CD14-positive monocyte (primary cell): Measurements from ENCODE around the gene MYPN. TPM values are rescaled to one million over a fixed set of nuclear protein-coding genes. Genes with fewer than 3 reads are reported as not detected.

Experiments
- DNase-seq, 3 donors: peaks; one replicate each; pipeline ENCODE4 v3.0.0-alpha.2; 2011 to 2022
- H2AFZ ChIP-seq: 2 replicates; pipeline ENCODE4 v1.6.0; 2012; ENCODE audit warnings: mild to moderate bottlenecking, low read depth, low read length, inconsistent platforms; ENCODE audit not compliant: insufficient read depth, poor library complexity, severe bottlenecking
- H3K27ac ChIP-seq, 2 donors: 1 replicate in 1 of 2; 2 replicates in 1 of 2; pipeline ENCODE4 v1.5.1; 2012 to 2013; ENCODE audit warnings: low read length in 2 of 2, control low read depth in 1 of 2, inconsistent platforms in 1 of 2, low read depth in 1 of 2, mild to moderate bottlenecking in 1 of 2
- H3K27me3 ChIP-seq, 2 donors: one replicate each; pipeline versions ENCODE4 v1.6.0 to v1.6.1; 2011 to 2013; ENCODE audit warnings: low read length in 2 of 2; ENCODE audit not compliant: control insufficient read depth in 2 of 2, insufficient read depth in 2 of 2
- H3K36me3 ChIP-seq, 2 donors: replicated peaks in 1 of 2; 1 replicate in 1 of 2; 2 replicates in 1 of 2; pipeline versions ENCODE4 v1.5.1 to v1.6.1; 2012 to 2013; ENCODE audit warnings: low read length in 2 of 2, control low read depth in 1 of 2, inconsistent platforms in 1 of 2, mild to moderate bottlenecking in 1 of 2; ENCODE audit not compliant: insufficient read depth in 2 of 2, control insufficient read depth in 1 of 2
- H3K4me1 ChIP-seq, 2 donors: 1 replicate in 1 of 2; 2 replicates in 1 of 2; pipeline versions ENCODE4 v1.5.1 to v1.6.1; 2012 to 2013; ENCODE audit warnings: low read length in 2 of 2, control low read depth in 1 of 2, inconsistent platforms in 1 of 2, mild to moderate bottlenecking in 1 of 2, moderate library complexity in 1 of 2; ENCODE audit not compliant: insufficient read depth in 2 of 2, control insufficient read depth in 1 of 2
- H3K4me2 ChIP-seq: replicated peaks from 2 replicates; pipeline ENCODE3; 2012; ENCODE audit warnings: low read length, moderate library complexity, mild to moderate bottlenecking; ENCODE audit not compliant: poor library complexity, severe bottlenecking; ENCODE audit errors: extremely low read depth
- H3K4me3 ChIP-seq, 3 experiments: fragments of 200-600 bp in 1 of 3; sonication (generic) in 1 of 3; replicated peaks in 1 of 3; 1 replicate in 2 of 3; 2 replicates in 1 of 3; pipeline ENCODE4 v1.5.1; 2011 to 2013; ENCODE audit warnings: low read length in 3 of 3, mild to moderate bottlenecking in 3 of 3, control low read depth in 2 of 3, low read depth in 2 of 3, inconsistent platforms in 1 of 3, moderate library complexity in 1 of 3
- H3K79me2 ChIP-seq: 2 replicates; pipeline ENCODE4 v1.6.0; 2012; ENCODE audit warnings: mild to moderate bottlenecking, control low read depth, inconsistent platforms, low read length, moderate library complexity; ENCODE audit not compliant: insufficient read depth
- H3K9ac ChIP-seq: 2 replicates; pipeline ENCODE4 v1.6.0; 2017; ENCODE audit warnings: low read length, mild to moderate bottlenecking; ENCODE audit not compliant: insufficient read depth, poor library complexity, severe bottlenecking
- H3K9me3 ChIP-seq, 2 donors: replicated peaks in 1 of 2; 1 replicate in 1 of 2; 2 replicates in 1 of 2; pipeline versions ENCODE4 v1.5.1 to v1.6.1; 2012 to 2013; ENCODE audit warnings: low read length in 2 of 2, control low read depth in 1 of 2; ENCODE audit not compliant: control insufficient read depth in 1 of 2, insufficient read depth in 1 of 2
- H4K20me1 ChIP-seq: 2 replicates; pipeline ENCODE4 v1.6.0; 2012; ENCODE audit warnings: mild to moderate bottlenecking, low read length, control low read depth, moderate library complexity; ENCODE audit not compliant: insufficient read depth
- H3K27ac Mint-ChIP-seq, 7 donors: one replicate each; pipeline ENCODE4 v1.8.0; 2020; ENCODE audit warnings: mild to moderate bottlenecking in 7 of 7, mixed read lengths in 7 of 7, moderate library complexity in 6 of 7, inconsistent platforms in 2 of 7
- H3K27me3 Mint-ChIP-seq, 3 donors: one replicate each; pipeline ENCODE4 v1.8.0; 2021 to 2022; ENCODE audit warnings: low read depth in 3 of 3, mild to moderate bottlenecking in 3 of 3, mixed read lengths in 3 of 3, moderate library complexity in 3 of 3, inconsistent platforms in 1 of 3
- H3K36me3 Mint-ChIP-seq, 2 donors: one replicate each; pipeline ENCODE4 v1.8.0; 2020; ENCODE audit warnings: mixed read lengths in 2 of 2, inconsistent platforms in 1 of 2, mild to moderate bottlenecking in 1 of 2
- H3K4me1 Mint-ChIP-seq: one replicate; pipeline ENCODE4 v1.8.0; 2020; ENCODE audit warnings: mild to moderate bottlenecking, mixed read lengths
- H3K4me3 Mint-ChIP-seq, 2 donors: one replicate each; pipeline ENCODE4 v1.8.0; 2020; ENCODE audit warnings: mild to moderate bottlenecking in 2 of 2, mixed read lengths in 2 of 2, moderate library complexity in 1 of 2
- H3K9me3 Mint-ChIP-seq, 7 donors: one replicate each; pipeline ENCODE4 v1.8.0; 2020 to 2022; ENCODE audit warnings: mixed read lengths in 7 of 7, mild to moderate bottlenecking in 6 of 7, moderate library complexity in 6 of 7, inconsistent platforms in 2 of 7
- WGBS: methylation state at CpG from one replicate; pipeline ENCODE4 v1.1.5; 2013; ENCODE audit warnings: missing lambda C conversion rate; ENCODE audit not compliant: insufficient coverage; 5-methylcytosine and 5-hydroxymethylcytosine counted together
- intact Hi-C, 2 donors: fragments of 100-400 bp; cut with micrococcal nuclease; formaldehyde crosslinking; loops; one replicate each; pipeline versions ENCODE4 v1.15.0 to v1.15.1; 2023
- polyA plus RNA-seq, 3 donors: library from polyadenylated mRNA; depleted of rRNA in 1 of 3; unstranded in 2 of 3; stranded (reverse) in 1 of 3; fragments of 300-500 nt in 2 of 3; fragments of >200 nt in 1 of 3; fragmentation: Illumina TruSeq in 2 of 3; gene quantifications; 1 replicate in 2 of 3; 2 replicates in 1 of 3; pipeline ENCODE4 v1.2.3, GENCODE V29; 2012 to 2021
- TF ChIP-seq, protein P1 (sequence below): fragments of 200-600 bp; IDR thresholded peaks from one replicate; pipeline ENCODE4 v1.8.0; 2022; ENCODE audit warnings: antibody characterized with exemption, mild to moderate bottlenecking

MYPN gene
- polyA plus RNA-seq, 3 donors, result not detected

DNA sequence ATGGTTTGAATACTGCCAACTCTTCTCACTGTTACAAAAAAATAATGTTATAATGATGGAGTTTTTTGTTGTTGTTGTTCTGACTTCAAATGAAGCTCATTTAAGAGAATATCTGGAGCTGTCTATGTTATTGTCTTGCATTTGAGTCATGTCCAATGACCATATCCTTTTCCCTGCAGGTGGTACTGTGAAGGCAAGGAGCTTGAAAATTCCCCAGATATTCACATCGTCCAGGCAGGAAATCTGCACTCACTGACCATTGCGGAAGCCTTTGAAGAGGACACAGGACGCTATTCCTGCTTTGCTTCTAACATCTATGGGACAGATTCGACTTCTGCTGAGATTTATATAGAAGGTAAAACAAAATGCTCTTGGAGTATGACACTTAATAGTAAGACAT lies 33.5 kb downstream of the MYPN start:
- H4K20me1 ChIP-seq, result no peaks in the 10 kb centered on the region
- Mint-ChIP-seq H3K9me3 (no peaks in the 10 kb centered on the region), H3K4me1 (no peaks in the 10 kb centered on the region), H3K27me3 (peaks cover 0 to 7% (median 2%) of the 10 kb centered on the region in 3 donors), H3K4me3 (no peak overlapping the region), H3K36me3 (no peaks in the 10 kb centered on the region), H3K27ac (no peak overlapping the region)
- H3K4me3 ChIP-seq, result no peak overlapping the region
- H3K4me2 ChIP-seq, result no peak overlapping the region
- no peak overlapping the region for H2AFZ ChIP-seq
- no peak overlapping the region for H3K9ac ChIP-seq
- H3K9me3 ChIP-seq, result no peaks in the 10 kb centered on the region
- no peak overlapping the region for H3K27ac ChIP-seq
- intact Hi-C loops, result no loop called here
- no peak for DNase-seq
- TF ChIP-seq, protein P1, sequence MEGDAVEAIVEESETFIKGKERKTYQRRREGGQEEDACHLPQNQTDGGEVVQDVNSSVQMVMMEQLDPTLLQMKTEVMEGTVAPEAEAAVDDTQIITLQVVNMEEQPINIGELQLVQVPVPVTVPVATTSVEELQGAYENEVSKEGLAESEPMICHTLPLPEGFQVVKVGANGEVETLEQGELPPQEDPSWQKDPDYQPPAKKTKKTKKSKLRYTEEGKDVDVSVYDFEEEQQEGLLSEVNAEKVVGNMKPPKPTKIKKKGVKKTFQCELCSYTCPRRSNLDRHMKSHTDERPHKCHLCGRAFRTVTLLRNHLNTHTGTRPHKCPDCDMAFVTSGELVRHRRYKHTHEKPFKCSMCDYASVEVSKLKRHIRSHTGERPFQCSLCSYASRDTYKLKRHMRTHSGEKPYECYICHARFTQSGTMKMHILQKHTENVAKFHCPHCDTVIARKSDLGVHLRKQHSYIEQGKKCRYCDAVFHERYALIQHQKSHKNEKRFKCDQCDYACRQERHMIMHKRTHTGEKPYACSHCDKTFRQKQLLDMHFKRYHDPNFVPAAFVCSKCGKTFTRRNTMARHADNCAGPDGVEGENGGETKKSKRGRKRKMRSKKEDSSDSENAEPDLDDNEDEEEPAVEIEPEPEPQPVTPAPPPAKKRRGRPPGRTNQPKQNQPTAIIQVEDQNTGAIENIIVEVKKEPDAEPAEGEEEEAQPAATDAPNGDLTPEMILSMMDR, result no peak
- H3K4me1 ChIP-seq, result no peaks in the 10 kb centered on the region
- no peaks in the 10 kb centered on the region for H3K79me2 ChIP-seq
- WGBS, result no CpG with 5 or more reads among the region's 4 CpGs
- no peaks in the 10 kb centered on the region for H3K27me3 ChIP-seq
- no peaks in the 10 kb centered on the region for H3K36me3 ChIP-seq

DNA sequence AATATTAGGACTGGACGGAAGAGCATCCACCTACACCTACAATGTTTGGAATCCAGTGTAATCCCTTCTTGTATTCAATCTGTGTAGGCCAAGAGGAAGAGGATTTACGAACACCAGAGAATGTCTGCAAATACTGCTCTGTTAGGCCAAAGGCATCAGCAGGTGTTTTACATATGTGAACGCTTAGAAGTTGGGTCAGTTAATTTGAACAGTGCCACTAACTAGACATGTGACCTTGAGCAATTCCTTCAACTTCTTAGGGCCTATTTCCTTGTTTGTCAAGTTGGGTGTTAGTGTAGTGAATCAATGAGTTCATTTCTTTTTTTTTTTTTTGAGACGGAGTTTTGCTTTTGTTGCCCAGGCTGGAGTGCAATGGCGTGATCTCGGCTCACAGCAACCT lies 35.4 kb downstream of the MYPN start:
- no peaks in the 10 kb centered on the region for H3K36me3 Mint-ChIP-seq
- no peak overlapping the region for H3K9ac ChIP-seq
- peaks cover 0 to 7% (median 2%) of the 10 kb centered on the region in 3 donors for H3K27me3 Mint-ChIP-seq
- DNase-seq, result no peak
- H3K79me2 ChIP-seq, result no peaks in the 10 kb centered on the region
- TF ChIP-seq, protein P1, result no peak
- H3K4me1 Mint-ChIP-seq, result no peaks in the 10 kb centered on the region
- H3K4me1 ChIP-seq, result no peaks in the 10 kb centered on the region
- peaks cover 0 to 2% (median 0%) of the 10 kb centered on the region in 7 donors for H3K9me3 Mint-ChIP-seq
- no peaks in the 10 kb centered on the region for H4K20me1 ChIP-seq
- H2AFZ ChIP-seq, result no peak overlapping the region
- H3K4me3 Mint-ChIP-seq, result no peak overlapping the region
- H3K27me3 ChIP-seq, result no peaks in the 10 kb centered on the region
- H3K27ac ChIP-seq, result no peak overlapping the region
- no peaks in the 10 kb centered on the region for H3K9me3 ChIP-seq
- H3K4me3 ChIP-seq, result no peak overlapping the region
- WGBS, result 80% methylated on average over 1 of the region's 6 CpGs
- intact Hi-C loops, result no loop called here
- no peak overlapping the region for H3K4me2 ChIP-seq
- no peaks in the 10 kb centered on the region for H3K36me3 ChIP-seq
- no peak overlapping the region for H3K27ac Mint-ChIP-seq
